Measurements from ENCODE around the gene CCDC97. TPM values are rescaled to one million over a fixed set of nuclear protein-coding genes. Genes with fewer than 3 reads are reported as not detected.

The CCDC97 gene
- total RNA-seq, 2 donors from 2014 or later = 8.1 to 16.2 TPM

- Histone ChIP-seq H3K36me3 (peaks cover 7% of the 10 kb centered on the region), H3K4me3 (peak overlapping the region; percentile 84 to 88), H3K27me3 (no peaks in the 10 kb centered on the region), H3K4me1 (peaks cover 0 to 46% of the 10 kb centered on the region in 2 donors), H3K9me3 (no peaks in the 10 kb centered on the region), H3K27ac (peak overlapping the region; percentile 93 to 95)
- TF ChIP-seq CTCF (IDR thresholded peaks at IDR 0.05) = no peak
- peak; percentile 69 for DNase-seq (ENCODE audit: low spot score)
Observed at GRCh38 chr19:41351339-41352245, 41.6 kb downstream of the CCDC97 start.

- Histone ChIP-seq H3K4me3 (peak overlapping the region; percentile 84 to 88), H3K27me3 (no peaks in the 10 kb centered on the region), H3K4me1 (peaks cover 0 to 46% of the 10 kb centered on the region in 2 donors), H3K9me3 (no peaks in the 10 kb centered on the region), H3K36me3 (peaks cover 3% of the 10 kb centered on the region), H3K27ac (peak overlapping the region; percentile 93 to 95)
- no peak for TF ChIP-seq CTCF (IDR thresholded peaks at IDR 0.05)
- no peak for DNase-seq (ENCODE audit: low spot score)
Observed at GRCh38 chr19:41352279-41352608, 42.3 kb downstream of the CCDC97 start.

GRCh38 chr19:41352609-41353465, 42.9 kb downstream of the CCDC97 start:
- H3K4me3 ChIP-seq = peak overlapping the region; percentile 84 to 88
- H3K4me1 ChIP-seq = peaks cover 0 to 46% of the 10 kb centered on the region in 2 donors
- DNase-seq (ENCODE audit: low spot score) = peak; percentile 73
- no peaks in the 10 kb centered on the region for H3K9me3 ChIP-seq
- no peaks in the 10 kb centered on the region for H3K36me3 ChIP-seq
- peak; percentile 58 to 75 for TF ChIP-seq CTCF (IDR thresholded peaks at IDR 0.05)
- H3K27me3 ChIP-seq = no peaks in the 10 kb centered on the region
- H3K27ac ChIP-seq = peak overlapping the region; percentile 93 to 95

GRCh38 chr19:41353466-41354342, 43.7 kb downstream of the CCDC97 start, which contains the start of gene TGFB1:
TSS of gene TGFB1 (minus strand) at chr19:41353922. CDS start at chr19:41353044, 878 bp downstream.
- H3K27ac ChIP-seq = peak within 1 kb of the TSS; percentile 93 to 95
- peak; percentile 88 to 92 for TF ChIP-seq CTCF (IDR thresholded peaks at IDR 0.05)
- no peaks in the 10 kb centered on the region for H3K27me3 ChIP-seq
- no peaks in the 10 kb centered on the region for H3K9me3 ChIP-seq
- peaks cover 0 to 46% of the 10 kb centered on the region in 2 donors for H3K4me1 ChIP-seq
- peak; percentile 88 for DNase-seq (ENCODE audit: low spot score)
- H3K36me3 ChIP-seq = no peaks in the 10 kb centered on the region
- peak within 1 kb of the TSS; percentile 84 to 88 for H3K4me3 ChIP-seq

GRCh38 chr19:41354343-41354953, 44.5 kb downstream of the CCDC97 start:
- Histone ChIP-seq H3K27me3 (no peaks in the 10 kb centered on the region), H3K4me1 (peaks cover 0 to 43% of the 10 kb centered on the region in 2 donors), H3K4me3 (peak overlapping the region; percentile 84 to 88), H3K9me3 (no peaks in the 10 kb centered on the region), H3K27ac (peak overlapping the region; percentile 93 to 95), H3K36me3 (no peaks in the 10 kb centered on the region)
- TF ChIP-seq CTCF (IDR thresholded peaks at IDR 0.05) = peak; percentile 5
- DNase-seq (ENCODE audit: low spot score) = no peak

All from right atrium auricular region (tissue), 2 donors.